ENCODE results near the gene MVP. TPM values are rescaled to one million over a fixed set of nuclear protein-coding genes. Genes with fewer than 3 reads are reported as not detected.
"Not testable (repeated sequence)": the region's sequence is repeated elsewhere in the genome, so short reads cannot be mapped to it uniquely, and the experiment has no call there.

Gene MVP
- total RNA-seq, 4 donors from 2014 or later: 40.3 to 77.5 (median 47.6) TPM

DNA sequence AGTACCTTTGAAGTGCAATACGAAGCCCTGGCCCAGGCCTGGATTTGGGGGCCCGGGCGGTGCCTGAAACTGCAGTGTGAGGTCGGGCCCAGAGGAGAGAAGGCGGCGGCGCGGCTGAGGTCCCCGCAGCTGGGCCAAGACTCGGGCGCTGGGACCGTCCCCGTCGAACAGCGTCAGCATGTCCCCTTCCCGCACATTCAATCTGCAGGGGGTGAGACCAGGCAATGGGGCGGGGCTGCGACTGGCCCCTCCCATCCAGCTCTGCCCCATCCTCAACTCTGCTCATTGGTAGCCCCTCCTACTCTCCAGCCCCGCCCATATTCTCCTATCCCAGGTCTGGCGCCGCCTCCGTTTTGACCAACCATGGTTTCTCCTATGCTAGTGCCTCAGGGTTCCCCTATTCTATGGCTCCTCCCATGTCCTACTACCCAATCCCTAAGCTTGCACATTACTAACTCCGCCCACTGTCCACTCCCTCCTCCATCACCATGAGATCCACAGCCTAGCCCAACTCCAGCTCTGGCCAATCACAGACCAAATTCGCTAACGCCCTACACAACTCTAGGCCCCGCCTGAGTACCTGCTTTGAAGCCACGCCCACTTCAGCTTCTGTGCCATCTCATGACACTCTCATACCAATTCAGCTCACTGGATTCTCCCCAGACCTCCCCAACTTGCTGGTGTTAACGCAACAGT, 57.2 kb downstream of the MVP start:
- intact Hi-C loops (cut with DNase I; ENCODE audit: low total_unique reads): no loop called here
- peaks cover 30 to 47% (median 39%) of the 10 kb centered on the region in 3 donors for H3K27me3 ChIP-seq

GRCh38 chr16:29878172-29878571, 57.9 kb downstream of the MVP start:
- DNase-seq: no peak
- peaks cover 30 to 47% (median 39%) of the 10 kb centered on the region in 3 donors for H3K27me3 ChIP-seq
- H3K4me3 ChIP-seq: no peak overlapping the region
- intact Hi-C loops (cut with DNase I; ENCODE audit: low total_unique reads): no loop called here
- H3K27ac ChIP-seq: no peak overlapping the region
- TF ChIP-seq, protein P1, sequence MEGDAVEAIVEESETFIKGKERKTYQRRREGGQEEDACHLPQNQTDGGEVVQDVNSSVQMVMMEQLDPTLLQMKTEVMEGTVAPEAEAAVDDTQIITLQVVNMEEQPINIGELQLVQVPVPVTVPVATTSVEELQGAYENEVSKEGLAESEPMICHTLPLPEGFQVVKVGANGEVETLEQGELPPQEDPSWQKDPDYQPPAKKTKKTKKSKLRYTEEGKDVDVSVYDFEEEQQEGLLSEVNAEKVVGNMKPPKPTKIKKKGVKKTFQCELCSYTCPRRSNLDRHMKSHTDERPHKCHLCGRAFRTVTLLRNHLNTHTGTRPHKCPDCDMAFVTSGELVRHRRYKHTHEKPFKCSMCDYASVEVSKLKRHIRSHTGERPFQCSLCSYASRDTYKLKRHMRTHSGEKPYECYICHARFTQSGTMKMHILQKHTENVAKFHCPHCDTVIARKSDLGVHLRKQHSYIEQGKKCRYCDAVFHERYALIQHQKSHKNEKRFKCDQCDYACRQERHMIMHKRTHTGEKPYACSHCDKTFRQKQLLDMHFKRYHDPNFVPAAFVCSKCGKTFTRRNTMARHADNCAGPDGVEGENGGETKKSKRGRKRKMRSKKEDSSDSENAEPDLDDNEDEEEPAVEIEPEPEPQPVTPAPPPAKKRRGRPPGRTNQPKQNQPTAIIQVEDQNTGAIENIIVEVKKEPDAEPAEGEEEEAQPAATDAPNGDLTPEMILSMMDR (IDR thresholded peaks at IDR 0.05 in 4 of 5, conservative IDR thresholded peaks at IDR 0.05 in 1 of 5): no peak
- TF ChIP-seq POLR2A (IDR thresholded peaks at IDR 0.05): no peak
- in situ Hi-C loops (cut with MboI; ENCODE audit: low sequenced_read_pairs in 4 of 4): no loop called here
- no peaks in the 10 kb centered on the region for H3K4me1 ChIP-seq
- H3K9me3 ChIP-seq: no peaks in the 10 kb centered on the region
- ATAC-seq: no peak
- no peaks in the 10 kb centered on the region for H3K36me3 ChIP-seq

More for the DNA sequence above, 57.2 kb downstream of the MVP start:
- H3K4me1 ChIP-seq: no peaks in the 10 kb centered on the region
- H3K9me3 ChIP-seq: no peaks in the 10 kb centered on the region
- H3K27ac ChIP-seq: no peak overlapping the region
- H3K4me3 ChIP-seq: no peak overlapping the region
- no peaks in the 10 kb centered on the region for H3K36me3 ChIP-seq
- in situ Hi-C loops (cut with MboI; ENCODE audit: low sequenced_read_pairs in 4 of 4): no loop called here
- DNase-seq: no peak
- ATAC-seq: no peak
- TF ChIP-seq, protein P1 (IDR thresholded peaks at IDR 0.05 in 4 of 5, conservative IDR thresholded peaks at IDR 0.05 in 1 of 5): no peak
- no peak for TF ChIP-seq POLR2A (IDR thresholded peaks at IDR 0.05)

GRCh38 chr16:29881050-29881449, 60.8 kb downstream of the MVP start:
- Histone ChIP-seq H3K36me3 (no peaks in the 10 kb centered on the region), H3K9me3 (no peaks in the 10 kb centered on the region), H3K4me3 (no peak overlapping the region), H3K27me3 (peaks cover 22 to 39% (median 37%) of the 10 kb centered on the region in 3 donors), H3K27ac (no peak overlapping the region), H3K4me1 (no peaks in the 10 kb centered on the region)
- in situ Hi-C loops (cut with MboI; ENCODE audit: low sequenced_read_pairs in 4 of 4) (no loop called here), intact Hi-C loops (cut with DNase I; ENCODE audit: low total_unique reads) (no loop called here)
- TF ChIP-seq, protein P1 (IDR thresholded peaks at IDR 0.05 in 4 of 5, conservative IDR thresholded peaks at IDR 0.05 in 1 of 5): no peak
- TF ChIP-seq POLR2A (IDR thresholded peaks at IDR 0.05): no peak
- no peak for ATAC-seq
- no peak for DNase-seq

- H3K36me3 ChIP-seq: no peaks in the 10 kb centered on the region
- peaks cover 0 to 10% (median 7%) of the 10 kb centered on the region in 3 donors for H3K27me3 ChIP-seq
- ATAC-seq (no peak), DNase-seq (no peak)
- H3K9me3 ChIP-seq: no peaks in the 10 kb centered on the region
- no peak overlapping the region for H3K27ac ChIP-seq
- intact Hi-C loops (cut with DNase I; ENCODE audit: low total_unique reads) (no loop called here), in situ Hi-C loops (cut with MboI; ENCODE audit: low sequenced_read_pairs in 4 of 4) (no loop called here)
- TF ChIP-seq POLR2A (IDR thresholded peaks at IDR 0.05): no peak
- TF ChIP-seq, protein P1 (IDR thresholded peaks at IDR 0.05 in 4 of 5, conservative IDR thresholded peaks at IDR 0.05 in 1 of 5): no peak
- no peak overlapping the region for H3K4me3 ChIP-seq
- H3K4me1 ChIP-seq: no peaks in the 10 kb centered on the region
Observed at GRCh38 chr16:29883987-29884386, 63.7 kb downstream of the MVP start.

DNA sequence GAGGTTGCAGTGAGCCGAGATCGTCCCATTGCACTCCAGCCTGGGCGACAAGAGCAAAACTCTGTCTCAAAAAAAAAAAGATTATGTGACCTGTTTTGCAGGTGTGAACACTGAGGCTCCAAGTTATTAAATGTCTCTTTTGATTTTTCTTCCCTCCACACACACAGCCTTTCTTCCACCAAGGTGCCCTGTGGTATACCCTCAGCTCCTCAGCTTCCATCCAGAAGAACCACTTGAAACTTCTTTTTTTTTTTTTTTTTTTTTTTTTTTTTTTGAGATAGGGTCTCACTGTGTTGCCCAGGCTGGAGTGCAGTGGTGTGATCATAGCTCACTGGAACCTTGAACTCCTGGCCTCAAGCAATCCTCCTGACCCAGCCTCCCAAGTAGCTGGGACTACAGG, 69.1 kb downstream of the MVP start:
- H3K27me3 ChIP-seq; H3K36me3 ChIP-seq; H3K9me3 ChIP-seq; DNase-seq; in situ Hi-C loops (cut with MboI; ENCODE audit: low sequenced_read_pairs in 4 of 4); intact Hi-C loops (cut with DNase I; ENCODE audit: low total_unique reads); H3K27ac ChIP-seq; ATAC-seq; H3K4me3 ChIP-seq; H3K4me1 ChIP-seq: not testable (repeated sequence)
